Measurements from ENCODE around the gene DPYSL4.
"Not testable (repeated sequence)": the region's sequence is repeated elsewhere in the genome, so short reads cannot be mapped to it uniquely, and the experiment has no call there.

DPYSL4 gene

DNA sequence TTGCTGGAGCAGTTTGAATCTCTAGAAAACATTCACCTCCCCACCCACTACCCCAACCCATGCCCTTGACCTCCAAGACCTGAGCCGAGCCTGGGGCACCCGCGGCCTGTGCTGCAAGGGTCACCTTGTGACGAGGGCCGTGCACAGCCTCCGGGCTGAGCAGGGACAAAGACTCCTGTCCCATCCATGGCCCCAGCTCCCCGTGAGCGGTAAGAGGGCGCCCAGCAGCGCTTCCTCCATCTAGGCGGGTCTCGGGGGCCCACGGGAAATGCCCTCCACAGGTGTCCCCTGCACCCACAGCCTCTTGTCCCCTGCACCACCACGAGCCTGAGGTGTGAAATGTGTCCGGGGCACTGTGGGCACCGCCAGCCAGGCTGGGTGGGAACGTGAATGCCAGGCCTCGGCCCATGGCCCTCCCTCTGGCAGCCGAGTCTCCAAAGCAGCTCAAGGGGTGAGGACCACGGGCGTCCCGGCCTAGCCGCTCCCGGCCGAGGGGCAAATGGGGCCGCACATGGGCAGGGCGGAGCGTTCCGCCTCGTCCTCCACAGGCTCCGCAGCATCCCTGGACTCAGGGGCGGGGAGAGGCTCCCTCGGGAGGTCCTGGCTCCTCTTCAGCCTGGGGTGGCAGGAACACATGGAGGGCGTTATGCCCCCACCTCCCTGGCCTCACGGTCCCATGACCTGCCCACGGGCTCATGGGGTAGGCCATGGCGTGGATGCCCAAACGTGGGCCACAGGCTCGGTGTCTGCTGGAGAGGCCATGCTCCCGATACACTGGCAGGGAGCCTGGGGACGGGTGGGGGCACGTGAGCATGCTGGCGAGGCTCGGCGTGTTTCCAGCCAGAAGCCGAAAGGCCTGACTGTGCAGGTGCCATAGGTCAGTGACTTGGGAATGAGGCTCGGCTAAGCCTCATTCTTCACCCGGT lies 21.1 kb downstream of the DPYSL4 start:
- no peak for DNase-seq (ENCODE audit: low spot score)

DNA sequence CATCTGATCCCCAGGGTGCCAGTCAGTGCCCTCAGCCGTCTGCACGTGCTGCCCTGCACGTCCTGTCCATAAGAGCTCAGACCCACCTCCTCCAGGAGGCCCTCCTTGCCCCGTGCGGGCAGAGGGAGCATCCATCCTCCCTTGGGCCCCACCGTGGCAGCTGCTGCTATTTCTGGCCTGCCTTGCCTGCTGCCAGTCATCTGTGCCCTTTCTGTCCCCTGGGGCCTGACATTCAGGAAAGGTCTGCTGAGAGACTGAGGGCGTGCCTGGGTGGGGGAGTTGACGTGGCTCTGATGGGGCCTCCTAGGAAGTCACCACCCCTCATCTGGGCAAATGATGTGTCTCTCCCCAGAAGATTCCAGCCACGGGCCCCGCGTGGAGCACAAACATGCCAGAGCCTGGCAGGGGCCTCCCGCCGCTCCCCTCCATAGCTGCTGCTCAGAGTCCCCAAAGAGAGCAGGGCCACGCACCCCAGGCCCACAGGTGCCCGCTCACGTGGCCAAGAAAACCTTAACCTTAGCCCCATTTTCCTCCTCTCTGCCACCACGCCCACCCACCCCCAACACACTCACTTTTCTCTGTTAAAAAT lies 21.8 kb downstream of the DPYSL4 start:
- DNase-seq (ENCODE audit: low spot score) = no peak

GRCh38 chr10:132209130-132209529 lies 22.4 kb downstream of the DPYSL4 start:
- no peak for DNase-seq (ENCODE audit: low spot score)

DNA sequence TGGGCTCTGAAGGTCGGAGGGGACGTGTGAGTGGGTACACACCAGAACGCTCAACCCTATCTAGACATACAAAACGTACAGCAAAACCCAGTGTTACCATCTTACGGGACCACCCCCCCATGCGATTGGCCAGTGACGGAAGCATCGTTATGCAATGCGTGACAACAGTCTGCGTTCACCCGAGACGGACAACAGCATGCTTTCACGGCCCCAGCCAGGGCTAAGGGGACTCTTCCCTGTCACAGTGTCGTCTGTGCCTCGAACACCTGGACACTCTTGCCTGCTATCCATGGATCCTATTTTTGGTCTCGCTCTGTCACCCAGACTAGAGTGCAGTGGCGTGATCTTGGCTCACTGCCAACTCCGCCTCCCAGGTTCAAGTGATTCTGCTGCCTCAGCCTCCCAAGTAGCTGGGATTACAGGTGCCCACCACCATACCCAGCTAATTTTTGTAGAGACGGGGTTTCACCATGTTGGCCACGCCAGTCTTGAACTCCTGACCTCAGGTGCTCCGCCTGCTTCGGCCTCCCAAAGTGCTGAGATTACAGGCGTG lies 23.3 kb downstream of the DPYSL4 start:
- no peak for DNase-seq (ENCODE audit: low spot score)

- no peak for DNase-seq (ENCODE audit: low spot score)
Observed at GRCh38 chr10:132210766-132211165, 24.0 kb downstream of the DPYSL4 start.

- no peak for DNase-seq (ENCODE audit: low spot score)
Observed at GRCh38 chr10:132211246-132211645, 24.5 kb downstream of the DPYSL4 start.

DNA sequence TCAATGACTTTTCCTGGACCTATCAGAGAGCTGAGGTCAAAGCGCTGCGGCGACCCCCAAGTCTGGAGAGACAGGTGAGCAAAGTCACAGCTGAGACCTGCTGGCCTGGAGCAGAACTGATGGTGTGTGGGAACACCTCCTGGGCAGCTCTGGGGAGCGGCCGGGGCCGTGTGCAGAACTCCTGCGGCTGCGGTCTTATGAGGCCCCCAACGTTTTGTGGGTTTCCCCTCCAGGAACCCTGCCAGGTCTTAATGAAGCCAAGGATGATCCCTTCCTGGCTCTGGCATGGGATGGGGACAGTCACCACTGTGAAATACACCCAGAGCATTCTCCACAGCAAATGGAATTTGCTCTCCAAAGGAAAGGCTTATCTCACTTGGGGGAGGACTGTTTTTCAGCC lies 26.1 kb downstream of the DPYSL4 start:
- no peak for DNase-seq (ENCODE audit: low spot score)

- DNase-seq (ENCODE audit: low spot score) = no peak
Observed at GRCh38 chr10:132213917-132214316, 27.2 kb downstream of the DPYSL4 start.

DNA sequence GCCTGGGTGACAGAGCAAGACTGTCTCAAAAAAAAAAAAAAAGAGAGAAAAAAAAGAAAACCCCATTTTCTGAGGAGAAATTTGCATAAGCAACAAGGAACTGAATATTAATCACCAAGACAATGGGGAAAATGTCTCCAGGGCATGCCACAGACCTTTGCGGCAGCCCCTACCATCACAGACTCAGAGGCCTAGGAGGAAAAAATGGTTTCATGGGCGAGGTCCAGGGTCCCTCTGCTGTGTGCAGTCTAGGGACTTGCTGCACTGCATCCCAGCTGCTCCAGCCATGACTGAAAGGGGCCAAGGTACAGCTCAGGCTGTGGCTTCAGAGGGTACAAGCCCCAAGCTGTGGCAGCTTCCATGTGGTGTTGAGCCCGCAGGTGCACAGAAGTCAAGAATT lies 29.7 kb downstream of the DPYSL4 start:
- DNase-seq (ENCODE audit: low spot score) = not testable (repeated sequence)

GRCh38 chr10:132219486-132219885 lies 32.7 kb downstream of the DPYSL4 start:
- no peak for DNase-seq (ENCODE audit: low spot score)

- no peak for DNase-seq (ENCODE audit: low spot score)
Observed at GRCh38 chr10:132220061-132220460, 33.3 kb downstream of the DPYSL4 start.

- DNase-seq (ENCODE audit: low spot score) = not testable (repeated sequence)
Observed at GRCh38 chr10:132220996-132221395, 34.2 kb downstream of the DPYSL4 start.

DNA sequence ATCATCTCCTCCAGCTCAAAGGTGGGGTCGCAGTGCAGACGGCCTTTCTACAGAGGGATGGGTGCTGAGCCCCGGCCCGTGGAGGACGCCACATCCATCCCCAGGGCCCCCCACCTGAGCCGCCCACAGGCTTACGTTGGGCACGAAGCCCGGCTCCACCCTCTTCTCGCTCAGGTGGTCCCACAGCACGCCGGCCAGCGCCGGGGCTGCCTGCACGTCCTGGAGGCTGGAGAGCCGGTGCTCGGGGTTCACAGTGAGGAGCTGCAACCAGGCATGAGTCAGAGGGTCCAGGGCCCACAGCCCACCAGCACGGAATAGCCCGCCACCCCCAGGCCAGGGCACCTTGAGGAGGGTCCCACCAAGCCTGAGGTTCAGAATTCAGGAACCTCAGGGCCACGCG lies 36.0 kb downstream of the DPYSL4 start:
- no peak for DNase-seq (ENCODE audit: low spot score)

DNA sequence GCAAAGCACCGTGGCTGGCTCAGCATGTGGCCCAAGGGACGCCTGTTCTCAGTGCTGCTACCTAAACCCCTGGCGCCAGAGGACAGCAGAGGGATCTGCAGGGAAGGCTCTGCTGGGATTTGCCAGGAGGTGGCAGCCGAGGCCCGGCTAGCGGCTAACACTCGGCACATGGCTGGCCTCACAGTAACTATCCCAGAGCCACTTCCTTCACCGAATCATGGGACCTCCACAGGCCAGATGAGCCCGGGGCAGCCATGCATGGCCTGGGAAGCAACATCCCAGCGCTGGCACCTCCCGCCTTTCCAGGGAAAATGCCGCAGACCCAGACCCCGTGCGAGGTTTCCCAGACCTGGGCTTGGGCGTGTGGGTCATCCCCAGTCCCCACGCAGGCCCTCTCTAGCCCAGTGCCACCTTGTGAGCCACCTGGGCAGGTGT lies 36.4 kb downstream of the DPYSL4 start:
- DNase-seq (ENCODE audit: low spot score) = peak; percentile 82

DNA sequence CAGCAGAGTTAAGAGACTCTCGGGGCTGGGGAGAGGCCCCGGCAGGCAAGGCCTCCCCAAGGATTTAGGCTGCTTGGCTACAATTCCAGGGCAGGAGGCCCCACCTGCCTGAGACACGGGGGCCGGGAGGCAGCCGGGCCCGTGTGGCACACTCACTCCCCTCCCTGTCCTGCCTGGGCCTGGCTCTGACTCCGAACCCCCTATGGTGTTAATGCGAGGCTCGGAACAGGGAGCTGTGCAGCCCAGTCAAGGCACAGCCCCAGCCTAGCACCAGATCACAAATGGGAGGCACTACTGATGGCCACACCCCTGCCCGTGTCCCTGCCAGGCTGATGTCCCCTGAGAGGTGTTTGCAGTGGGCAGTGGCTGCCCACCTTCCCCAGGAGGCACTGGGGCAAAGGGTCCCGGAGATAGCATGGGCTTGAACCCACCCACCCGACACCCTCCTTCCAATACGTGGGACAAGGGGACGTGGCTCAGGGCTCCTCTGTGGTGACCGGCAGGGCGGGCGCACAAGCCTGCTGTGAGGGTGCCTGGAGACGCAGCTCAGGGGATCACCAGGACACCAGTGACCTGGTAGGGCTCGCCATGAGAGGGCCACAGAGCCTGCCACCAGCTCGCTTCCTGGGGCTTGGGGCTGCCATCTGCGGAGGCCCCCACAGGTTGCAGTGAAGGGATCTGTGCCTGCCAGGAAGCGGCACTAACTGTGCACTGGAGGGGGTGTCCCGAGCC lies 37.0 kb downstream of the DPYSL4 start:
- no peak for DNase-seq (ENCODE audit: low spot score)

- no peak for DNase-seq (ENCODE audit: low spot score)
Observed at GRCh38 chr10:132224343-132225072, 37.8 kb downstream of the DPYSL4 start.

DNA sequence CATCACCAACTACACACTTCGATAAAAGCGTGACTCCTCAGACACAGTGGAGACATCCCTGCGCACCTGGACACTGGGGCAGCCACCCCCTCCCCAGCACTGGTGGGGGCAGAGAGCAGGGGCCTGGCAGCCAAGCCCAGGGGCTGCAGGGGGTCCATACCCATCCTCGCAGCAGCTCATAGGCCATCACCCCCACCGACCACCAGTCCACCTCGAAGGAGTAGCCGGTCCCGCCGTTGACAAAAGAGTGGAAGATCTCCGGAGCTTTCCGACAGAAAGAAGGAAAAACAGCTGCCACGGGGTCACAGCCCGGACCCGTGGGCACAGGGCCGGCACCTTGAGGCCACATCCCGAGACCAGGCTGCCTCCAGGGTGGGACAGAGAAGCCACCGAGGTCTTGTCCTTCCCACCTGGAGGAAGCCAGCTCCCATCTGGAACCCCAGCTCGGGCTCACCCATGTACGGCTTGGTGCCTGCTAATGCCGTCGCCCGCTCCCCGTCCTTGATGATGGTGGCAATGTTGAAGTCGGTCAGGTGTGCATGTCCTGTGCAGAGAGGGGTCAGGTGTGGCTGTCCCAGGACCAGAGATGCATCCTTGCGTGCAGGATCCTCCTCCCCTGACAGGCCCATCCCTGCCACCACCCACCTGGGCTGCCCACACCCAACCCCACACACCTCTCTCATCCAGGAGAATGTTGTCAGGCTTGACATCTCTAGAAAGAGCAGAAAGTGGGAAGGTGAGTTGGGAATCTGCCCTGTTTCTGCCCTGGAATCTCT lies 38.5 kb downstream of the DPYSL4 start:
- DNase-seq (ENCODE audit: low spot score) = no peak

GRCh38 chr10:132225849-132226205 lies 39.1 kb downstream of the DPYSL4 start:
- no peak for DNase-seq (ENCODE audit: low spot score)

DNA sequence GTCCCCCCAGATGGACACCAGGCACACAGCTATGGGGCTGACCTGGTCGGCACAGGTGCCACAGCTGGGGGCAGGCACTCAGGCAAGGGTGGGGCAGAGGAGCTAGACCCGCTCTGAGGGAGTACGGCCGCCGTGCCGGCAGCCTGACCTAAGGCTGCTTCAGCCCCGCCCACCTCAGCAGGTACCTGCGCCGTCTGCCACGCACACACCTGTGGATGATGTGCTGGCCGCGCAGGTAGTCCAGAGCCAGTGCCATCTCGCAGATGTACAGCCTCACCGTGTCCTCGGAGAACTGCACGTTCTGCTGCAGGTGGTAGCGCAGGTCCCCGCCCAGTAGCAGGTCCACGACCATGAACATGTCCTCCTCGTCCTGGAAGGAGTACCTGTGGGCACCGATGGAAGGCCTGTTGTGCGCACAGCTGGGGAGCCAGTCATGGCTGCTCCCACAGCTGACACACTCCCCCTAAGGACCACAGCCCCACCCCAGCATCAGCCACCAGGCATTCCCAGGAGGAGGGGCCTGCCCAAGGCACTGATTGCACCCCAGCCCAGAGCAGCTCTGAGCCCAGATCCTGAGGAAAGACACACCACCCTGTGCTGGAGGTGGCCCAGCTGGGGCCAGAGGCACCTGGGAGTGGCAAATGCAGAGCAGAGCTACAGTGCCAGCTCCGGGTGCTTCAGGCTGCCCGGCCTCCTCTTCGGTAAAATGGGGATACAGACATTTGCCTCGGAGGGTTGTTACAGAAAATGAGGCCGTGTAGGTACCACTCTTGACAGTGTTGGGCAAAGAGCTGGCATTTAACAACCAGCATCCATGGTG lies 40.0 kb downstream of the DPYSL4 start:
- DNase-seq (ENCODE audit: low spot score) = no peak

GRCh38 chr10:132227851-132228390 lies 41.2 kb downstream of the DPYSL4 start:
- DNase-seq (ENCODE audit: low spot score) = no peak

All from cerebellar cortex (tissue), 1 donor.